Liver (tissue), 9 donors: ENCODE measurements around the gene LKAAEAR1. TPM values are rescaled to one million over a fixed set of nuclear protein-coding genes. Genes with fewer than 3 reads are reported as not detected.
A peak's percentile ranks its signal among the peaks of the same experiment; 100 is the strongest.

Source experiments
- DNase-seq: peaks from one replicate; pipeline ENCODE4 v3.0.0-alpha.2; 2017; ENCODE audit warnings: low spot score
- H3K27ac ChIP-seq, 2 donors: one replicate each; pipeline ENCODE4 v1.7.0; 2013; ENCODE audit warnings: inconsistent platforms in 2 of 2, low read length in 2 of 2, control low read depth in 1 of 2, low read depth in 1 of 2, mild to moderate bottlenecking in 1 of 2
- H3K27me3 ChIP-seq, 4 donors: one replicate each; pipeline versions ENCODE4 v1.6.1 to v1.7.0; 2013; ENCODE audit warnings: low read length in 3 of 4, inconsistent platforms in 1 of 4, mild to moderate bottlenecking in 1 of 4, moderate library complexity in 1 of 4; ENCODE audit not compliant: control insufficient read depth in 4 of 4, insufficient read depth in 4 of 4
- H3K36me3 ChIP-seq, 4 donors: one replicate each; pipeline versions ENCODE4 v1.6.1 to v1.7.0; 2013; ENCODE audit warnings: low read length in 3 of 4, mild to moderate bottlenecking in 3 of 4, low read depth in 1 of 4, moderate library complexity in 1 of 4; ENCODE audit not compliant: control insufficient read depth in 4 of 4, insufficient read depth in 3 of 4
- H3K4me1 ChIP-seq, 4 donors: one replicate each; pipeline versions ENCODE4 v1.6.1 to v1.7.0; 2013; ENCODE audit warnings: low read length in 3 of 4, mild to moderate bottlenecking in 3 of 4, moderate library complexity in 1 of 4; ENCODE audit not compliant: control insufficient read depth in 4 of 4, insufficient read depth in 4 of 4
- H3K4me3 ChIP-seq, 3 donors: one replicate each; pipeline versions ENCODE4 v1.6.1 to v1.7.0; 2013; ENCODE audit warnings: low read length in 3 of 3, control low read depth in 1 of 3, low read depth in 1 of 3, mild to moderate bottlenecking in 1 of 3
- H3K9ac ChIP-seq, 2 donors: one replicate each; pipeline ENCODE4 v1.7.0; 2013; ENCODE audit warnings: low read length in 2 of 2, mild to moderate bottlenecking in 2 of 2, moderate library complexity in 2 of 2, control low read depth in 1 of 2, low read depth in 1 of 2
- H3K9me3 ChIP-seq, 4 donors: one replicate each; pipeline versions ENCODE4 v1.6.1 to v1.7.0; 2013; ENCODE audit warnings: low read length in 3 of 4; ENCODE audit not compliant: control insufficient read depth in 4 of 4
- ATF3 ChIP-seq: IDR thresholded peaks from 2 replicates; pipeline ENCODE4 v1.6.1; 2016; ENCODE audit warnings: antibody characterized with exemption
- EGR1 ChIP-seq, 2 donors: IDR thresholded peaks; 2 replicates each; pipeline ENCODE4 v1.6.1; 2016 to 2018; ENCODE audit warnings: antibody characterized with exemption in 2 of 2, low read depth in 2 of 2
- FOXA1 ChIP-seq: IDR thresholded peaks from 2 replicates; pipeline ENCODE4 v1.6.1; 2016; ENCODE audit warnings: antibody characterized with exemption
- FOXA2 ChIP-seq: IDR thresholded peaks from 2 replicates; pipeline ENCODE4 v1.6.1; 2016; ENCODE audit warnings: antibody characterized with exemption
- GABPA ChIP-seq, 2 donors: IDR thresholded peaks in 1 of 2; conservative IDR thresholded peaks in 1 of 2; 2 replicates each; pipeline ENCODE4 v1.6.1; 2016; ENCODE audit warnings: antibody characterized with exemption in 2 of 2, mild to moderate bottlenecking in 1 of 2, moderate library complexity in 1 of 2
- HNF4A ChIP-seq, 2 donors: conservative IDR thresholded peaks; 2 replicates each; pipeline ENCODE4 v1.6.1; 2016; ENCODE audit warnings: antibody characterized with exemption in 2 of 2, mild to moderate bottlenecking in 2 of 2
- HNF4G ChIP-seq: IDR thresholded peaks from 2 replicates; pipeline ENCODE4 v1.6.1; 2016; ENCODE audit warnings: antibody characterized with exemption
- JUND ChIP-seq, 2 donors: IDR thresholded peaks; 2 replicates each; pipeline ENCODE4 v1.6.1; 2016; ENCODE audit warnings: antibody characterized with exemption in 2 of 2
- NR2F2 ChIP-seq: IDR thresholded peaks from 2 replicates; pipeline ENCODE4 v1.6.1; 2016; ENCODE audit warnings: antibody characterized with exemption
- REST ChIP-seq: IDR thresholded peaks from 2 replicates; pipeline ENCODE4 v1.6.1; 2016; ENCODE audit warnings: antibody characterized with exemption, mild to moderate bottlenecking
- RXRA ChIP-seq, 2 donors: IDR thresholded peaks; 2 replicates each; pipeline ENCODE4 v1.6.1; 2017 to 2018; ENCODE audit warnings: antibody characterized with exemption in 2 of 2, mild to moderate bottlenecking in 1 of 2
- SP1 ChIP-seq: IDR thresholded peaks from 2 replicates; pipeline ENCODE4 v1.6.1; 2018; ENCODE audit warnings: antibody characterized with exemption, mild to moderate bottlenecking
- TAF1 ChIP-seq: conservative IDR thresholded peaks from 2 replicates; pipeline ENCODE4 v1.6.1; 2016; ENCODE audit warnings: antibody characterized with exemption, mild to moderate bottlenecking
- YY1 ChIP-seq: IDR thresholded peaks from 2 replicates; pipeline ENCODE4 v1.6.1; 2016; ENCODE audit warnings: antibody characterized with exemption, mild to moderate bottlenecking
- ZBTB33 ChIP-seq: IDR thresholded peaks from 2 replicates; pipeline ENCODE4 v1.6.1; 2016; ENCODE audit warnings: antibody characterized with exemption
- WGBS: extraction: QIAGEN DNeasy Blood & Tissue Kit; methylation state at CpG from one replicate; pipeline ENCODE4 v1.1.7; 2013; 5-methylcytosine and 5-hydroxymethylcytosine counted together
- polyA plus RNA-seq, 2 donors: library from polyadenylated mRNA; stranded (reverse) in 1 of 2; unstranded in 1 of 2; fragments of 200-250 nt in 1 of 2; fragments of >200 nt in 1 of 2; fragmentation: Nextera tagmentation in 1 of 2; extraction: Ambion mirVana in 1 of 2; gene quantifications; one replicate each; pipeline versions ENCODE4 v1.2.1 to v1.2.3, GENCODE V29; 2013 to 2015
- total RNA-seq, 2 donors: library from RNA; depleted of rRNA; stranded (reverse); fragments of >200 nt; gene quantifications; one replicate each; pipeline ENCODE4 v1.2.3, GENCODE V29; 2014
- donor health status: healthy.
- donor health status: healthy.
- donor health status: healthy.
- donor health status: healthy.
- donor health status: healthy.

LKAAEAR1 gene
- total and polyA plus RNA-seq, 4 donors, result 0.08 TPM; not detected in 3

- Histone ChIP-seq H3K36me3 (no peaks in the 10 kb centered on the region), H3K4me3 (peak overlapping the region in 1 of 3 donors; percentile 51), H3K9me3 (no peaks in the 10 kb centered on the region), H3K9ac (no peak overlapping the region), H3K27me3 (peaks cover 0 to 11% (median 3%) of the 10 kb centered on the region in 4 donors), H3K4me1 (peaks cover 0 to 8% (median 2%) of the 10 kb centered on the region in 4 donors), H3K27ac (peak overlapping the region; percentile 9 to 63)
- 28% methylated on average over 16 of the region's 16 CpGs for WGBS
- TF ChIP-seq ZBTB33 (no peak), SP1 (no peak), RXRA (IDR thresholded peaks at IDR 0.05) (no peak), FOXA2 (no peak)
- no peak for DNase-seq
Observed at GRCh38 chr20:64049878-64050260, 34.3 kb downstream of the LKAAEAR1 start.

- TF ChIP-seq ZBTB33, result no peak
- no peak within 1 kb of the TSS for H3K9ac ChIP-seq
- no peaks in the 10 kb centered on the region for H3K36me3 ChIP-seq
- peak within 1 kb of the TSS; percentile 9 to 63 for H3K27ac ChIP-seq
- peaks cover 0 to 8% (median 2%) of the 10 kb centered on the region in 4 donors for H3K4me1 ChIP-seq
- H3K27me3 ChIP-seq, result peaks cover 0 to 11% (median 3%) of the 10 kb centered on the region in 4 donors
- DNase-seq, result no peak
- H3K9me3 ChIP-seq, result no peaks in the 10 kb centered on the region
- peak within 1 kb of the TSS in 1 of 3 donors; percentile 51 for H3K4me3 ChIP-seq
- 2% methylated on average over 110 of the region's 111 CpGs for WGBS
Observed at GRCh38 chr20:64049060-64049877, 34.9 kb downstream of the LKAAEAR1 start, which contains the start of gene SOX18. TSS of gene SOX18 (minus strand) at chr20:64049639. CDS start at chr20:64049516, 123 bp downstream.

- Histone ChIP-seq H3K9ac (no peak overlapping the region), H3K27ac (no peak overlapping the region), H3K27me3 (peaks cover 0 to 11% (median 3%) of the 10 kb centered on the region in 4 donors), H3K36me3 (no peaks in the 10 kb centered on the region), H3K4me3 (peak overlapping the region in 1 of 3 donors; percentile 51), H3K9me3 (no peaks in the 10 kb centered on the region), H3K4me1 (peaks cover 0 to 8% (median 2%) of the 10 kb centered on the region in 4 donors)
- TF ChIP-seq HNF4G (no peak), YY1 (no peak), FOXA2 (no peak), SP1 (no peak), ZBTB33 (no peak), JUND (IDR thresholded peaks at IDR 0.05) (no peak), REST (no peak), NR2F2 (no peak), EGR1 (IDR thresholded peaks at IDR 0.05; ENCODE audit: low read depth in 2 of 2) (no peak), HNF4A (conservative IDR thresholded peaks at IDR 0.05) (no peak), ATF3 (no peak), GABPA (IDR thresholded peaks at IDR 0.05 in 1 of 2, conservative IDR thresholded peaks at IDR 0.05 in 1 of 2) (no peak), TAF1 (no peak), FOXA1 (no peak)
- 8% methylated on average over 101 of the region's 101 CpGs for WGBS
- DNase-seq, result no peak
Observed at GRCh38 chr20:64048402-64049044, 35.7 kb downstream of the LKAAEAR1 start.
